Measurements from ENCODE around the gene FAM50A. TPM values are rescaled to one million over a fixed set of nuclear protein-coding genes. Genes with fewer than 3 reads are reported as not detected.

The FAM50A gene
- polyA plus RNA-seq, 1 donor from 2014 or later = 68.3 TPM

- Histone ChIP-seq H3K27me3 (ENCODE audit: insufficient read depth, low read depth, low read length) (no peaks in the 10 kb centered on the region), H3K4me3 (ENCODE audit: low read length) (peak overlapping the region; percentile 71), H3K9me2 (ENCODE audit: insufficient read depth, low read length) (no peaks in the 10 kb centered on the region), H4K20me1 (ENCODE audit: insufficient read depth) (no peaks in the 10 kb centered on the region), H2AFZ (ENCODE audit: low read depth, low read length) (no peak overlapping the region), H3K27ac (ENCODE audit: low read length) (peak overlapping the region; percentile 57), H3K36me3 (ENCODE audit: insufficient read depth, low read length) (no peaks in the 10 kb centered on the region), H3F3A (ENCODE audit: insufficient read depth, low read length, poor library complexity, severe bottlenecking) (no peaks in the 10 kb centered on the region), H3K9ac (ENCODE audit: low read length) (peak overlapping the region; percentile 73), H3K4me2 (ENCODE audit: low read length) (peak overlapping the region; percentile 6), H3K79me2 (replicated peaks; ENCODE audit: insufficient read depth, low read length) (peaks cover 4% of the 10 kb centered on the region), H3K9me3 (ENCODE audit: low read length) (no peaks in the 10 kb centered on the region)
- TF ChIP-seq EZH2 (IDR thresholded peaks at IDR 0.05; ENCODE audit: borderline replicate concordance, insufficient read depth, low read length, poor library complexity, severe bottlenecking) = no peak
- TF ChIP-seq EP300 (conservative IDR thresholded peaks at IDR 0.05; ENCODE audit: poor library complexity, severe bottlenecking) = no peak
- TF ChIP-seq POLR2AphosphoS5 (IDR thresholded peaks at IDR 0.05) = no peak
- no peak for TF ChIP-seq CTCF (IDR thresholded peaks at IDR 0.05; ENCODE audit: poor library complexity, severe bottlenecking)
- TF ChIP-seq MXI1 (conservative IDR thresholded peaks at IDR 0.05; ENCODE audit: poor library complexity, severe bottlenecking) = no peak
- TF ChIP-seq TAF1 (IDR thresholded peaks at IDR 0.05; ENCODE audit: low read depth) = no peak
- no peak for TF ChIP-seq SMC3 (conservative IDR thresholded peaks at IDR 0.05; ENCODE audit: poor library complexity)
Observed at GRCh38 chrX:154444755-154445246, 860 bp downstream of the FAM50A start.

- Histone ChIP-seq H3K4me3 (ENCODE audit: low read length) (no peak overlapping the region), H3F3A (ENCODE audit: insufficient read depth, low read length, poor library complexity, severe bottlenecking) (no peaks in the 10 kb centered on the region), H3K9ac (ENCODE audit: low read length) (no peak overlapping the region), H3K27me3 (ENCODE audit: insufficient read depth, low read depth, low read length) (no peaks in the 10 kb centered on the region), H3K36me3 (ENCODE audit: insufficient read depth, low read length) (no peaks in the 10 kb centered on the region), H3K9me2 (ENCODE audit: insufficient read depth, low read length) (no peaks in the 10 kb centered on the region), H3K4me2 (ENCODE audit: low read length) (no peak overlapping the region), H3K79me2 (replicated peaks; ENCODE audit: insufficient read depth, low read length) (peaks cover 4% of the 10 kb centered on the region), H3K27ac (ENCODE audit: low read length) (no peak overlapping the region), H4K20me1 (ENCODE audit: insufficient read depth) (no peaks in the 10 kb centered on the region), H2AFZ (ENCODE audit: low read depth, low read length) (no peak overlapping the region), H3K9me3 (ENCODE audit: low read length) (no peaks in the 10 kb centered on the region)
- TF ChIP-seq TAF1 (IDR thresholded peaks at IDR 0.05; ENCODE audit: low read depth) (no peak), SMC3 (conservative IDR thresholded peaks at IDR 0.05; ENCODE audit: poor library complexity) (no peak), RAD21 (conservative IDR thresholded peaks at IDR 0.05) (no peak), REST (IDR thresholded peaks at IDR 0.05; ENCODE audit: borderline replicate concordance) (no peak), POLR2AphosphoS5 (IDR thresholded peaks at IDR 0.05) (no peak), EZH2 (IDR thresholded peaks at IDR 0.05; ENCODE audit: borderline replicate concordance, insufficient read depth, low read length, poor library complexity, severe bottlenecking) (no peak), MXI1 (conservative IDR thresholded peaks at IDR 0.05; ENCODE audit: poor library complexity, severe bottlenecking) (no peak), CTCF (IDR thresholded peaks at IDR 0.05; ENCODE audit: poor library complexity, severe bottlenecking) (no peak), EP300 (conservative IDR thresholded peaks at IDR 0.05; ENCODE audit: poor library complexity, severe bottlenecking) (no peak)
Observed at GRCh38 chrX:154445776-154446175, 1.8 kb downstream of the FAM50A start.
